NK-92 treated with Interleukin-12 subunit alpha and Interleukin-12 subunit beta, amount 100 ng/mL, for 24 hours (cell line): ENCODE measurements around the gene RBMS3.
"Not testable (repeated sequence)": the region's sequence is repeated elsewhere in the genome, so short reads cannot be mapped to it uniquely, and the experiment has no call there.

ENCODE experiments used
- DNase-seq: peaks from one replicate; lab custom pipeline; 2025; lab: John Stamatoyannopoulos, UW

RBMS3 gene

GRCh38 chr3:29430558-29430971, 149.7 kb downstream of the RBMS3 start:
- no peak for DNase-seq

- no peak for DNase-seq
Observed at GRCh38 chr3:29436612-29437323, 155.9 kb downstream of the RBMS3 start.

DNA sequence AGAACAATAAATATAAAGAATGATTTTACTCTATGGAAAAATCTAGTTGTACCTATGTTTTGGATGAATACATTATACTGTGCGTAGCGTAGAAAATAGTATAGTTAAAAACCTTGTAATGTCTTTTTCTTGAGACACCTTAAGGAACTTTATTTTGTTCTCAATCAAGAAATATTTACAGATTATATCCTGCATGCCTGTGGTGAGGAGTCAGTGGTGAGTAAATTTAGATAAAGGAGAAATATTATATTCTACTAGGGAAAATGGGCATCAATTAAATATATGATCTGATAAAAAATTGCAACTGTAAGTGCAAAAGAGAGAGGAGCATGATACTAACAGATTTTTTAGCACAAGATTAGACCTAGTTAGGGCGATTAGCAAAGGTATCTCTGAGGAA, 157.7 kb downstream of the RBMS3 start:
- no peak for DNase-seq

DNA sequence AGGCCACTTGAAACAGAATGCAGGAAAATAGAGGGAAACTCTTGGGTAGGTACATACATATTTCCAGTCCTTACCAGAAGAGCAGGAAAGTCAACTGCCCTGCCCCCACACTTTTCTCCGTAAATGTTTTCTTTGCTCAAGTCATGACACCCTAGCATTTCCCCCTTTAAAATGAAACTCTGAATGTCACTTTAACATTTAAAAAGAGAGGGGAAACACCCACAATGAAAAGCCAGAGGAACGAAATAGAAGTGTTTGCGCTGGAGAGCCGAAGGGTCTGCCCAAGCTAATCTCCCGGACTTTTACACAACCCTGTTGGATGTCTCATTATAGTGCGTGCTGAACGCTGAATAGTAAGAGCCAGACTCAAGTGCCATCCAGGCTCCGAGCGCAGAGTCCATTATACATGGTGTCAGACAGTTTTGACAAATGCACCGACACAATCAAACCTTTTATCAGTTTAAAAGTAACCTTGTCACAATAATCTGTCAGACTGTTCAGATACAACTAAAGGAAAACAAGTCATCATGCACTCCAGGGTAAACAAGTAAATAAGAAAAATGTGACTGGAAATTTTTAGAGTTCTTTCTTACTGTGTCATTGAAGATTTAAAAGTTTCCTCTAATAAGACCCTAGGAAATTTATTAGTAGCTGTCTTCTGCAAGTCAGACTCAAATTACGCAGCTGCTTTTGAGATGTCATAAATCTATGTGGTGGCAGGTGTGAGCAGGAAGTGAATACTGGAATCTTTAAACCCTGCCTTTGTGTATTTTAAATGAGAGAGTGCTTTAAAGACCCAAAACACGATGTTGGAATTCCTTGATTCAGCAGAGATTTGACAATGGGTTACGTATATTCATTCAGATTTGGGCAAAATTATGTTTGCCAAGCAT, 159.8 kb downstream of the RBMS3 start:
- DNase-seq = no peak

DNA sequence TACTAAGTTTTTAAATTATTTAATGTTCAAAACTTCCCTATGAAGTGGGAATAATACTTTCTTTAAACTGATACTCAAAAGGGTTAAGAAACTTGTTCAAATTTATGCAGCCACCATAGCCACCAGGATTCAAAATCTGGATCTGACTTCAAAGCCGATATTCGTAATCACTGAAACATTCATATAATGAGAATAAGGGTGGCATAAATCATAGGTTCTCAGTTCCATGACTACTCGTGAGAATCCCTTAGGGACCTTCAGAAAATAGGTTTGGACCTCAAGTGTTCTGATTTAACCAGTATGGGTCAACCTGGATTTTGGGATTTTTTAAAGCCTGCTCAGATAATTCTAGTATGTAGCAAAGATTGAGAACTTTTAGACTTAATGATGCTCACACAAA, 160.6 kb downstream of the RBMS3 start:
- DNase-seq = no peak

DNA sequence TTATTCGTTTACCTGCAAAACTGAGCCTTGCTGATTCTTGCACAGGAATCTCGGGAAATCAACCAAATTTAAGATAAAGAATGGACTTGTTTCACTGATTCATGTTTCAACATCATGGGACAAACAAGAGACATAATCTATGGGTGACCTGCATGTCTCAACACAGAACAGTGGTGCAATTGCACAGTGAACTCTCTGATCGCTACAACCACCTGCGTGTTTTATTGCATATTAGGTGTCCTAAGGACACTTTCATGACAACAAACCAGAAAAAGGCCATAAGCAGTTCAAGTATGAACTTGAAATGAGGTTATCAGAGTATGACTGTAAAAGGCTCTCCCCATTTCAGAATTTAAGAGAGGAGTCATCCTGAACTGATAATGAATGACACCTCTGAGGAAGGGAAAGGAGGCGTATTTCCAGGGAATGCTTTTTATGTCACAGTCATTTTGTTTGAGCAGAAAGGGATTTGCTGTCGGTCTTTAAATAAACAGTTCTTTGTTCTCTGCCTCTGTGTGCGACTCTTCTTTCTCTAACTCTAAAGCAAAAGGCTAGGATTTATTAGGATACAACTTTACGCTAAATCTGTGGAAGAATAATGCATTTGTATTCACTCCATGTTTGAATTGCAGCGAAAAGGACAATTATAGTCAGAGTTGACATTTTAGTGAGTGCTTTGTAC, 167.2 kb downstream of the RBMS3 start:
- no peak for DNase-seq

DNA sequence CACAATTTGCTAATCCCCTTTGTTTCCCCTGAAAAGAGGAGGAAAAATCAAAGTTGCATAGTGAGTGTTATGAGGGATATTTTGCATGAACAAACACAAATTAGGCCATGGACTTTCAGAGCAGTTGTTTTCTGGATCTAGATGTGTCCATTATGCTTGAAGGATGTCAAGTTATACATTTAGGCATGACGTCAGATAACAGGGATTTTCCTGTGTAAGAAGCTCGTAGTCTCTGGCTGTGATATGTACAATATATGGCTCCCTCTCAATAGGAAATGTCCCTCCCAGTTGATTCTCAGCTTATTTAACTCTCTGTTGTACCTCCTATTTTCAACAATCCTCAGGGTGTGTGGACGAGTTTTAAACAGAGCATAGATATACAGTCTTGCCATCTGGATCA, 171.0 kb downstream of the RBMS3 start:
- no peak for DNase-seq

- no peak for DNase-seq
Observed at GRCh38 chr3:29452934-29453283, 172.0 kb downstream of the RBMS3 start.

- no peak for DNase-seq
Observed at GRCh38 chr3:29453284-29454001, 172.6 kb downstream of the RBMS3 start.

GRCh38 chr3:29454161-29454611, 173.3 kb downstream of the RBMS3 start:
- DNase-seq = no peak

DNA sequence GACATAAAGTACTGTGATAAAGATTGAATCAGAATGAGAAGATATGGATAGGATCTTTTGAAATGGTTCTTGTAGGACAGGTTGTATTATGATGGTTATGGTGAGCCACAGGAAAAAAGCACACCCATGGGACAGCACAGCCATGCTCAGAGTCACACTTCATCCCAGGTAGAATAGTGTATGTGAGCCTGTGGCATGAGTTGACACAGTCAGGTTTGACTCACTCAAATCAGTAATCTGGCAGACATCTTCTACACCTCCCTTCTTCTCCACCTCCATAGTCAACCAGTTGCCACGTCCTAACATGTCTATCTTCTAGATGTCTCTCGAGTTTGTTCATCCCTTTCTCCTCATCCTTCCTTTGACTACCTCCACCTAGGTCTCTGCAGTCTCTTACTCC, 176.0 kb downstream of the RBMS3 start:
- no peak for DNase-seq

DNA sequence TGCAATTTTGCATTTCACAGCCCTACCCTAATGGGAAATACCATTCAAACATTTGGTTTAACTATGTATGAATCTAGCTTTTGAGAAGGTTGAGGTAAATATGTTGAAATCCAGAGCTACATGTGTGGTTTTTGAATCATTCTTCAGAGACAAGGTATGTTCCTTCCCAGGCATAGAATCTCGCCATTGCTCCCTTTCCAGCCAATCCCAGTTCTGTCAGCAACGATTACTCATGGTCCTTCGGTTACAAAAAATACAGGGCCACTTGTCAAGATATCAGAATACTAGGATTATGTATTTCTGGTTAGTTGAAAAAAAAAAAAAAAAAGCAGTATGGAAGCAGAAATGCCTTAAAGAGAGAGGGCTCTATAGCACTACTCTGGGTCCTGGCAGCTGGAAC, 182.4 kb downstream of the RBMS3 start:
- no peak for DNase-seq

- DNase-seq = no peak
Observed at GRCh38 chr3:29465836-29466235, 185.0 kb downstream of the RBMS3 start.

- no peak for DNase-seq
Observed at GRCh38 chr3:29466442-29466841, 185.6 kb downstream of the RBMS3 start.

- no peak for DNase-seq
Observed at GRCh38 chr3:29468187-29468586, 187.3 kb downstream of the RBMS3 start.

DNA sequence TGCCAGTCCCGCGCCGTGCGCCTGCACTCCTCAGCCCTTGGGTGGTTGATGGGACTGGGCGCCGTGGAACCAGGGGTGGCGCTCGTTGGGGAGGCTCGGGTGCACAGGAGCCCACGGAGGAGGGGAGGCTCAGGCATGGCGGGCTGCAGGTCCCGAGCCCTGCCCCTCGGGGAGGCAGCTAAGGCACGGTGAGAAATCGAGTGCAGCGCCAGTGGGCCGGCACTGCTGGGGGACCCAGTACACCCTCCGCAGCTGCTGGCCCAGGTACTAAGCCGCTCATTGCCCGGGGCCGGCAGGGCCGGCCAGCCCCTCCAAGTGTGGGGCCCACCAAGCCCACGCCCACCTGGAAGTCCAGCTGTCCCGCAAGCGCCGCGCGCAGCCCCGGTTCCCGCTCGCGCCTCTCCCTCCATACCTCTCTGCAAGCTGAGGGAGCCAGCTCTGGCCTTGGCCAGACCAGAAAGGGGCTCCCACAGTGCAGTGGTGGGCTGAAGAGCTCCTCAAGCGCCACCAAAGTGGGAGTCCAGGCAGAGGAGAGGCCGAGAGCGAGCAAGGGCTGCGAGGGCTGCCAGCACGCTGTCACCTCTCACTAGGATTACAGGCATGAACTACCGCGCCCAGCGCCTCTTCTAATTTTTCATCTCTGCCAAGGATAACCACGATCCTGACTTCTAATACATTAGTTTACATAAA, 192.8 kb downstream of the RBMS3 start:
- DNase-seq = not testable (repeated sequence)

GRCh38 chr3:29475305-29475840, 194.5 kb downstream of the RBMS3 start:
- no peak for DNase-seq

DNA sequence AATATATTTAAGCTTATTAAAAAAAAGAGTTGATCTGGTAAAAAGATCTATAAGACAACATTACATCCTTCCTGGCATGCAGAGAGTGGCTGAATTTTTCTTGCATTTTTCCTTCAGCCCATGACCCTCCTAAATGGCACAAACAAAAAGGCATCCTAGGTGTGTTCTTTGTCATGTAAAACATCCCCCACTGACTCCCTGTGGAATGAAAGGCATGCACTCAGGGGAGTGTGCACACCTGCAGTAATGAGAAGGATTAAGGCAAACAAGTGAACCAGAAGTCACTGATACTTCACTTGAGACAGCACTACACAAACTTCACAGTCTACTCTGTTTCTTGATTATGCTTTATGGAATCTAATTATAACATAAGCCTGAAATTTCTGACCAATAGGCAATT, 195.0 kb downstream of the RBMS3 start:
- no peak for DNase-seq

DNA sequence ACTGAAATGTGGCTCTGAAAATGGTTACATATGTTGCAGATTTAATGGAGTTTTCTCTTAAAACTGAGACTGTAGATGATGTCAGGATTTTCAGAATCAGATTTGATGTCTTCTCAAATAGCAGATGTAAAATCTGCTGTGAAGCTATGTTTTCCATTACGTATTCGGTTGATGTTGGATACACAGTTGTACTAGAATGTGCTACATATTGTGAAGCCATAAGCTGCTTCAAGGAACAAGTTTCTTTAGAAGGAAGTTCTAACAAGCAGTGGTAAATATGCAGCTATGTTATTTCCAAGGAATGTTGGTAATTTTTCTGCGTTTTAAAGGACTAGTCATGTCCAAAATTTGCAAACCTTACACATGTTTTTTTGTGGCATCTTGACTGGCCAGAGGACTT, 197.7 kb downstream of the RBMS3 start:
- no peak for DNase-seq

DNA sequence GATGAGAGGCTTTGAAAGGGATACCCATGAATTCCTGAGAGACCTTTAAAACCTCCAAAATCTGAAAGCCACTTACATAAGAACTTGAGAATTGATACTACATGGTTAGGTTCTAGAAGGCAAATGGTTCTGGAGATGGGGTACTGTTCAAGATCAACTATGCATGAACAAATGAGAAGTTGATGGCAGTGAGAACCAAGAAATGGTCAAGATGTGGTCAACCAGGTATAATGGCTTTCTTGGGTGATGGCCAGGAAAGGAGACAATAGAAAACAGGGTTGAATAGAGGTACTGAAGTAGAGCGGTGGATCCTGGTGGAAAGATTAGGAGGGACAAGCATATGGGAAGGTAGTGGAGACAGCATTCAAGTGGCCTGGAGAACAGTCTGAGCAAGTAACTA, 200.4 kb downstream of the RBMS3 start:
- no peak for DNase-seq
